ENCODE results near the gene HOXB2. TPM values are rescaled to one million over a fixed set of nuclear protein-coding genes. Genes with fewer than 3 reads are reported as not detected.

Gene HOXB2
- total and polyA plus RNA-seq, 9 of the 15 experiments (the other 6 are each of a cell fraction or from before 2014, with no cell fraction given), result 2.1 to 97.7 (median 21.2) TPM

GRCh38 chr17:48569240-48569582, 24.3 kb upstream of the HOXB2 start:
- H3K4me1 ChIP-seq (replicated peaks in 1 of 2; ENCODE audit: control insufficient read depth in 2 of 2, insufficient read depth in 2 of 2, low read length in 2 of 2), result peaks cover 39 to 50% of the 10 kb centered on the region in 2 experiments
- ChIA-PET POLR2A (interaction anchor here (1.7 kb wide), 1 partner anchor 21 kb away, joined by 8 read pairs; no protein-coding TSS in a partner anchor), CTCF (ENCODE audit: low intra/inter-chr PET ratio) (no interaction called here)
- in situ Hi-C loops (cut with MboI), result no loop called here
- H3K79me2 ChIP-seq (ENCODE audit: control insufficient read depth, insufficient read depth, low read length), result peaks cover 82% of the 10 kb centered on the region
- intact Hi-C loops (cut with micrococcal nuclease), result no loop called here
- no peak overlapping the region for H2AFZ ChIP-seq (ENCODE audit: low read depth, low read length)
- TF ChIP-seq ZFP1 (CRISPR knock-in tag; IDR thresholded peaks at IDR 0.05), result no peak
- TF ChIP-seq ARID3B (CRISPR knock-in tag; IDR thresholded peaks at IDR 0.05; ENCODE audit: borderline replicate concordance), result no peak
- TF ChIP-seq POU5F1 (IDR thresholded peaks at IDR 0.05; ENCODE audit: borderline replicate concordance, low read depth, low read length, partially characterized antibody), result no peak
- TF ChIP-seq MAFF (IDR thresholded peaks at IDR 0.05; ENCODE audit: low read length), result no peak
- no peak for TF ChIP-seq SMARCB1 (IDR thresholded peaks at IDR 0.05; ENCODE audit: insufficient read length, low read depth)
- TF ChIP-seq ZNF212 (CRISPR knock-in tag; IDR thresholded peaks at IDR 0.05), result no peak
- TF ChIP-seq KDM4B (IDR thresholded peaks at IDR 0.05; ENCODE audit: borderline replicate concordance in 2 of 2, low read depth in 1 of 2), result no peak
- no peak for TF ChIP-seq CREB1 (IDR thresholded peaks at IDR 0.05)
- TF ChIP-seq CREB1 (CRISPR knock-in tag; IDR thresholded peaks at IDR 0.05), result no peak
- no peak for TF ChIP-seq BACH1 (tag; IDR thresholded peaks at IDR 0.05)
- no peak for TF ChIP-seq CUX1 (CRISPR knock-in tag; IDR thresholded peaks at IDR 0.05)
- no peak for TF ChIP-seq BCOR (IDR thresholded peaks at IDR 0.05)
- TF ChIP-seq MEF2D (tag; conservative IDR thresholded peaks at IDR 0.05; ENCODE audit: low read depth), result no peak
- TF ChIP-seq ZNF197 (CRISPR knock-in tag; IDR thresholded peaks at IDR 0.05; ENCODE audit: low read depth), result no peak
- TF ChIP-seq E2F5 (CRISPR knock-in tag; IDR thresholded peaks at IDR 0.05), result no peak
- FAIRE-seq (no peak), ATAC-seq (no peak), DNase-seq (ENCODE audit: extremely low read depth in 1 of 4, low spot score in 3 of 4) (no peak)
- 92% methylated on average over 2 of the region's 3 CpGs for WGBS (ENCODE audit: insufficient coverage, low coverage, missing lambda C conversion rate)
- no peaks in the 10 kb centered on the region; the same call in 1 of the 2 replicates for H4K20me1 ChIP-seq (replicated peaks; ENCODE audit: control insufficient read depth, insufficient read depth, low read length)
- no peaks in the 10 kb centered on the region for H3K9me1 ChIP-seq (ENCODE audit: control insufficient read depth, insufficient read depth, low read length)
- H3K4me2 ChIP-seq (ENCODE audit: insufficient read depth, low read length), result no peak overlapping the region
- H3K9me3 ChIP-seq (replicated peaks; ENCODE audit: control insufficient read depth, insufficient read depth, low read depth, low read length), result no peaks in the 10 kb centered on the region
- no peak overlapping the region for H3K4me3 ChIP-seq
- H3K27me3 ChIP-seq (ENCODE audit: control insufficient read depth in 2 of 2, insufficient read depth in 2 of 2, low read length in 2 of 2), result no peaks in the 10 kb centered on the region
- peaks cover 96% of the 10 kb centered on the region; the same call in 2 of the 3 replicates for H3K36me3 ChIP-seq (ENCODE audit: control insufficient read depth, insufficient read depth, low read length)
- H3K9ac ChIP-seq (ENCODE audit: insufficient read depth in 1 of 2, low read depth in 2 of 2, low read length in 2 of 2), result no peak overlapping the region; a peak in 1 of 4 replicates
- no TSS peak for BruUV-seq (replicated peaks)
- no peak overlapping the region for H3K27ac ChIP-seq (ENCODE audit: extremely low read depth, low read depth, low read length)
